T-helper 1 cell treated with Interleukin-12 subunit alpha and Interleukin-12 subunit beta and Interleukin-4 antibody, amounts not matched to agents 30 ng/mL and 1 ng/mL, for 36 hours (primary cell): ENCODE data around the gene TMEM203. TPM values are rescaled to one million over a fixed set of nuclear protein-coding genes. Genes with fewer than 3 reads are reported as not detected.

Source experiments
- intact Hi-C: fragments of 100-400 bp; cut with micrococcal nuclease; formaldehyde crosslinking; loops from one replicate; pipeline ENCODE4 v1.15.1; 2024
- total RNA-seq: library from RNA; stranded (reverse); gene quantifications from 2 replicates; pipeline ENCODE4 v1.2.3, GENCODE V29; 2022

The TMEM203 gene, protein sequence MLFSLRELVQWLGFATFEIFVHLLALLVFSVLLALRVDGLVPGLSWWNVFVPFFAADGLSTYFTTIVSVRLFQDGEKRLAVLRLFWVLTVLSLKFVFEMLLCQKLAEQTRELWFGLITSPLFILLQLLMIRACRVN
- total RNA-seq: 29.4 and 30.7 TPM in 2 replicates

DNA sequence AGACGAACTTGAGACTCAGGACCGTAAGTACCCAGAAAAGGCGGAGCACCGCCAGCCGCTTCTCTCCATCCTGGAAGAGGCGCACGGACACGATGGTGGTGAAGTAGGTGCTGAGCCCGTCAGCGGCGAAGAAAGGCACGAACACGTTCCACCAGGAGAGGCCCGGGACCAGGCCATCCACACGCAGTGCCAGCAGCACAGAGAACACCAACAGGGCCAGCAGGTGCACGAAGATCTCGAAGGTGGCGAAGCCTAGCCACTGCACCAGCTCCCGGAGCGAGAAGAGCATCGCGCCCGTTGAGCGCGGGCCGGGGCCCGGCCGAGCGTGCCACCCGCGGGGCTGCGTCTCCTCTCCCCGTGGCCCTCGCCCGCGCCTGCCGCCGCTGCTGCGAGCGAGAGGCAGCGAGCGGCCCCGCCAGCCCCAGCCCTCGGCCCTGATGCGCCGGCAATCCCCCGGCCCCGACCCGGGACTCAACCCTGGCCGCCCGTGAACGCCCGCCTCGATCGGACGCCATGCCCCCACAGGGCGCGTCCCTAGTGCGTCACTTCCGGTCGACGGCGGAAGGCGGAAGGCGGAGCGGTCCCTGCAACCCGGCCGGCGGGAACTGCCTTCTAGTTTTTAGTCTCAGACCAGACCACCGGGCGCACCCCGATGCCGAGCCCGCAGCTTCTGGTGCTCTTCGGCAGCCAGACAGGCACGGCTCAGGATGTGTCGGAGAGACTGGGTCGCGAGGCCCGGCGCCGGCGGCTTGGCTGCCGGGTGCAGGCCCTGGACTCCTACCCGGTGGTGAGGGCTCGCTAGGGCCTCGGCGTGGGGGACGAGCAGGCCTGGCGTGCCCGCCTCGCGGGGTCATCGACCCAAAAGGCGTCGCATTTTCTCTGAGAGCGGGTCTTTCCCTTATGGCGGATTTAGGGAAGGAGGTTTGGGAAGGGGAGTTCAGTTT lies at the start of gene TMEM203, which contains the start of gene NDOR1:
Gene TMEM203, minus strand, starts transcription at position 523 of the 944 bp plus-strand sequence. Its CDS starts 234 bp downstream, at position 289.
Gene NDOR1, plus strand, starts transcription at position 575 of the 944 bp plus-strand sequence. Its CDS starts 78 bp downstream, at position 653.
- intact Hi-C loops: loop anchor here (1.0 kb wide), 5 partner anchors 17 to 118 kb away; partner anchors contain the start of genes ANAPC2, NELFB, SSNA1 and TUBB4B

DNA sequence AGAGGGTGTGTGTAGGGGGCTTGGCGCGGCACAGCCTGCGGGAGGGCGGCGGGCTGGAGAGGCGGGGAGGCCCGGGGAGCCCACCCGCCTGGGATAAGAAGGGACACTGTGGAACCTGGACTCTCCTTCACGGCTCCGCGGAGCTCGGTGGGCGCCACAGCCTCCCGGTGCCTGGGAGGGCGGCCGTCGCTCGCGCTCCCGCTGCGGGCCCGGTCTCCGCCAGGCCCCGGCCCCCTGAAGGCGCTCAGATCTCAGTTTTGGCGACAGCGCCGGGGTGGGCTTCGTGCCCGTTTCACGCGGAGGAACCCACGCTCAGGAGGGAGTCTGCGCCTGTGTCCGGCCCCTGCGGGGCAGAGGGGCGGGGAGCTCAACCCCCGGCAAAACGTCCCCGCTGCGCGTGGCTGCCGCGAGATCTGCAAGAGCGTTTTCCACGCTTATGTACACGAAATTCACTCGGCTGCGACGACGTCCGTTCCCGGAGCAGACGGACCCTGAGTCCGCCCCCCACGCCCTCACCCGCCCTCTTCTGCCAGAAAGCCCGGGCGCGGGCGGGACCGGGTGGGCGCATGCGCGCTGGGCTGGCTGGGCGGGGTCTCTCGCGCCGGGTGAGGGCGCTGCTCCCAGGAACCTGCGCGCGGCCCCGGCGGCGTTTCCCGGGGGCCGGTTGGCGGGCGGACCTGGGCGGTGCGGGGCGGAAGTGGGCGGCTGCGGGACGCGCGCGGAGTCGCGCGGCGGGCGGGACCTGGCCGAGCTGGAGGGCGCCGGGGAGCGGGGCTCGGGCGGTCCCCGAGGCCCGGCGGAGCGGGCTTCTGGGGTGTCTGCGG lies 49.4 kb upstream of the TMEM203 start, which contains the start of gene NELFB:
Gene NELFB, plus strand, starts transcription at position 704 of the 824 bp plus-strand sequence.
- intact Hi-C loops: loop anchor here (1.0 kb wide), 6 partner anchors 14 to 169 kb away; partner anchors contain the start of genes ANAPC2, MAN1B1, NDOR1 and SSNA1

DNA sequence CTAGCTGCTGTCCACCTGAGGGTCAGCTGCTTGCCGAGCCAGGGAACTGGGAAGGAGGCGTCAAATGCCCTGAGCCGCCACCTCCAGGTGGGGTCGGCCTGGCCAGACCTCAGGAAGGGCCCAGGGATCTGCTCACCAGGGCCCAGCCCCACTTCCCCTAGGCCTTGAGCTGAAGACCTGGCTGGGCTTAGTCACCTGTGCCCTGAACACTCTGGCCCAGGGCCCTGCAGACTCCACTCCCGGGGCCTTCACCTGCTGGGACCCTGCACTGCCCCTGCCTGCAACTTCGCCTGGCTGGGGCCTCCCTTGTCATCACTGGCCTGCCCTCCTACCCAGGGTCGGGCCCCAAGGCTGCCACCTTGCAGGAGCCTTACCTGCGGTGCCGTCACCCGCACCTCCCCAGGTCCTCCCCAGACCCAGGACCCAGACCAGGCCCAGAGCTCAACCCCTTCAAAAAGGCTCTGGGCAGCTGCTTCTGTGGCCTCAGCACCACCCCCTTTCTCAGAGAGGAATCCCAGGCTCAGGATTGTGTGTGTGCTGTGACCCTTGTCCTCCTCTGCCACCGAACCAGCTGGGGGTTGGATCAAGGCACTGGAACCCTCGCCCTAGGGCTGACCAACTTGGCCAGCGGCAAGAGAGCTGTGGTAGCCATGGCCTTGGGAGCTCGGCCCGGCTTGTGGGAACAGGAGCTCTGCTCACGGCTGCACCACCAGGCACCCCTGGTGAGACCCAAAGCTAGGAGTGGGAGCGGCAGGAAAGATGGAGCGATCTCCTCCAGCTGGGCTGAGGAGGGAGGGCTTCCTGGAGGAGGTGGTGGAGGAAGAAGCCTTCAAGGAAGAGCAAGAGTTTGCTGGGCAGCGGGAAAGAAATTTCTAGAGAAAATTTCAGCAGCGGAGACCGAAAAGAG lies 48.5 kb upstream of the TMEM203 start:
- intact Hi-C loops: no loop called here

GRCh38 chr9:137252555-137253506 lies 47.4 kb upstream of the TMEM203 start:
- intact Hi-C loops: no loop called here

GRCh38 chr9:137251490-137252268 lies 46.2 kb upstream of the TMEM203 start:
- intact Hi-C loops: no loop called here

- intact Hi-C loops: no loop called here
Measured at GRCh38 chr9:137251194-137251461, 45.7 kb upstream of the TMEM203 start, which contains the start of gene STPG3. Gene STPG3, plus strand, starts transcription at chr9:137251286. Its CDS starts 1 bp downstream, at chr9:137251287.

DNA sequence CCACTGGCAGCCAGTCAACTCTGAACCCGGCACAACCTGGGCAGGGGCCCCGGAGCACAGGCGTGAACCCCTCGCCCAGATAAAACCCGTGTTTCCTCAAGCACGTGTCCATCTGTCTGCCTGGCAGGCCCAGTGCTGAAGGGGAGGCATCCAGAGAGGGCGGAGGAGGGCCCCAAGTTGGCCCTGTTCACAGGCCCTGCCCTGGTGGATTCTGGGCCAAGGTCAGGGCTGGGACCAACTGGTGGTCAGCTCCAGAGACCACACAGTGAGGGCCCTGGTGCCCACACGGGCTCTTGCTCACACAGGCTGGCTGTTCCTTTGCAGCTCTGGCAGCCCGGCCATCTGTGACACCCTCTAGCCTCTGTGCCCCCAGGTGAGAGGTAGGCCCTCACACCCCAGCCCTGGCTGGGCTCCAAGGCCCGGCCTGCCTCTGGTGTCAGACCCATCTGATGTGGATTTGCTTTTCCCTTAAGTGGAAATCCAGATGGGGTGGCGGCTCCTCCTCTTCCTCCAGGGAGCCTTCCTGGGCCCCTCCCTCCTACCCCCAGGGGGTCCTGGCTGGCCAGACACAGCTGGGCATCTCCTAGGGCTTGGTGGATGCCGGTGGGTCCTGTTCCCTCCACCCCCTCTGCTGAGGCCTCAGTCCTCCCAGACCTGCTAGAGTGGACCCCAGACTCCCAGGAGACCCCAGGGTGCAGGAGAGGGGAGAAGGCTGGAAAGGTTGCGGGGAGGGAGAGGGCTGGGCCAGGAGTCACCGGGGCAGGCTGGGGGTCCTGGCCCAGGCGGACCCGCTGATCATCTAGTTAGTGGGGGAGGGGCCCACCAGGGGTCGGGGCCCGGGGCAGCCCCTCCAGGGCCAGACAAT lies 45.1 kb upstream of the TMEM203 start:
- intact Hi-C loops: no loop called here

GRCh38 chr9:137247916-137248175 lies 42.4 kb upstream of the TMEM203 start:
- intact Hi-C loops: no loop called here

DNA sequence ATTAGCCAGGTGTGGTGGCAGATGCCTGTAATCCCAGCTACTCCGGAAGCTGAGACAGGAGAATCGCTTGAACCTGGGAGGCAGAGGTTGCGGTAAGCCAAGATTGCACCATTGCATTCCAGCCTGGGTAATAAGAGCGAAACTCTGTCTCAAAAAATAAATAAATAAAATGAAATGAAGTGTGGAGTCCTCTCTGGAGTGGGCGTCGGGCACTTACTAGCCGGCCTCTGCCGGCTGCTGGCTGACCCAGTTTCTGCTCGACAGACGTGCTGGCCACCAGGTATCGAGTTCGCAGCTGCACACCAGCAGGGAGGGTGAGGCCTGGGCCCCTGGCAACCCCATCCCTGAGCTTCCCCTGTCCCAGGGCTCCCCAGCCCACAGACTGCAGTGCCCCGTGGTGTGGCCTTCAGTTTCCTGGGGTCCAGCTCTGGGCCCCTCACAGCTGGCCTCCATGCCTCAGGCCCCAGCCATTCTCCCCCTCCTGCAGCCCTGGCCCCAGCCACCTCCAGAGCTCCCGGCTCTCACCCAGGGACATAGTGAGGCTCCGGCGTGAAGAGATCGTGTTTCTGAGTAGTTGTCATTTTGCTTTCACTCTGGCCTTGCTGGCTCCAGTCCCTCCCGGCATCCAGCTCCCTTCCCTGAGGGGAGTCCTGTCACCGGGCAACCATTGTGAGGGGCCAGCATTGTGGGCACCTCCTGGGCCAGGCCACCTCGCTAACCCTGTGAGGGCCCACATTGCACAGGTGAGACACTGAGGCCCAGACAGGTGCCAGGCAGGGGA lies 41.9 kb upstream of the TMEM203 start:
- intact Hi-C loops: no loop called here

GRCh38 chr9:137245450-137246421 lies 40.3 kb upstream of the TMEM203 start:
- intact Hi-C loops: no loop called here

DNA sequence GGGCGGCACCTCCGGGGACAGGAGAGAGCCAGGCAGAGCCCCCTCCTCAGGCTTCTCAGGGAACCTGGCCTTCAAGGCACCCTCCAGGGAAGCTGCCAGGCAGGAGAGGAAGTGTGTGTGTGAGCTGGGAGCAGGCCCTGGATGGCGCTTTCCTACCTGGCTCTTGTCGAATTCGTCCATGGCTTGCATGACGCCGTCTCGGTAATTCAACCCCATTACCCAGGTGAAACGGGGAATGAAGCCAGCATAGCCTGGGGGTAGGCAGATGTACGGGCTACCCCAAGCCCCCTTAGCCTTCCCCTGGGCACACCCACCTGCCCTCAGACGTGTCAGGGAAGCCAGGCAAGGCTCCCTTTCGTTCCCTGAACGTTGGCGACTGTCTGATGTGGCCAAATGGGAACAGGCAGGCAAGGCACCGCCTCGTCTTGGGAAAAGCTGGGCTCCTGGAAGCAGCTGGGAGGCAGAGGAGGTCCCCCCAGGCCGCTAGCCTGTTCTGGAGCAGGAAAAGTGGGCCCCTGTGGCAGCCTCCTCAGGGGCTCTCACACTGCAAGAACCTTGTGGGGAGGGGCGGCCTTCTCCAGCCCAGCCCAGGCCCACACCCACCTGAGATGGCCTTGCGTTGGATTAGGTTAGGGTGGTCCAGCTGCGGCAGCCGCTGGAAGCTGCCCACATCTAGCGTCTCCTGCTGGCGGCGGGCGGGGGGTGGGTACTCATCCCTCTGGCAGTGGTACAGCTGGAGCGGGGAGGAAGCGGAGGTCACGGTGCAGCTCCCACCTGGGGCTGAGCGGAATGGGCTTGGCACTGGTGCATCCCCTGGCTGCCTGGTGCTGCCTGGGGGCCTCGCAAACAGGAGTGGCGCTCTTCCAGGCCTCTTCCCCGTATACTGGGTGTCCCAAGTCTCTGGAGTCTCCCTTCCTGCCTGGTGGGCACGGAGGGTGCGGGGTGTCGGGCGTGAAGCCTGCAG lies 39.3 kb upstream of the TMEM203 start:
- intact Hi-C loops: loop anchor here (5.0 kb wide), 3 partner anchors 252 to 762 kb away; partner anchors contain the start of genes PAXX, PHPT1 and SEC16A

- intact Hi-C loops: loop anchor here (5.0 kb wide), 3 partner anchors 252 to 762 kb away; partner anchors contain the start of genes PAXX, PHPT1 and SEC16A
Measured at GRCh38 chr9:137243626-137244485, 38.4 kb upstream of the TMEM203 start.

GRCh38 chr9:137243266-137243625 lies 37.8 kb upstream of the TMEM203 start:
- intact Hi-C loops: loop anchor here (5.0 kb wide), 3 partner anchors 251 to 761 kb away; partner anchors contain the start of genes PAXX, PHPT1 and SEC16A
